GM23338 (cell line): ENCODE data around the gene DPP9. TPM values are rescaled to one million over a fixed set of nuclear protein-coding genes. Genes with fewer than 3 reads are reported as not detected.

Source experiments
- ATAC-seq: fragments of 200-7000 bp; cut with Tn5 transposase; 3 replicates; pipeline ENCODE4 v1.9.1; 2020
- DNase-seq: peaks from one replicate; pipeline ENCODE4 v3.0.0-alpha.2; 2015; ENCODE audit warnings: low spot score
- H2AFZ ChIP-seq: fragments of 200-600 bp; sonication (generic); 2 replicates; pipeline ENCODE4 v1.8.0; 2016; ENCODE audit warnings: antibody characterized with exemption, mild to moderate bottlenecking, moderate library complexity
- H3F3A ChIP-seq: fragments of 200-600 bp; sonication (generic); replicated peaks from 2 replicates; pipeline ENCODE4 v1.8.0; 2017; ENCODE audit warnings: antibody characterized with exemption, mixed run types, low read depth
- H3K27ac ChIP-seq: fragments of 200-600 bp; sonication (generic); 2 replicates; pipeline ENCODE4 v1.6.1; 2016; ENCODE audit warnings: low read depth
- H3K27me3 ChIP-seq: fragments of 200-600 bp; sonication (generic); 2 replicates; pipeline ENCODE4 v1.8.0; 2016; ENCODE audit warnings: mild to moderate bottlenecking, mixed run types, moderate library complexity; ENCODE audit not compliant: insufficient read depth
- H3K36me3 ChIP-seq: fragments of 200-600 bp; sonication (generic); 2 replicates; pipeline ENCODE4 v1.8.0; 2016; ENCODE audit warnings: mild to moderate bottlenecking; ENCODE audit not compliant: insufficient read depth
- H3K4me1 ChIP-seq: fragments of 200-600 bp; sonication (generic); 2 replicates; pipeline ENCODE4 v1.8.0; 2016; ENCODE audit warnings: mild to moderate bottlenecking, moderate library complexity; ENCODE audit not compliant: insufficient read depth
- H3K4me2 ChIP-seq: fragments of 200-600 bp; sonication (generic); 2 replicates; pipeline ENCODE4 v1.7.1; 2017; ENCODE audit warnings: mixed run types
- H3K4me3 ChIP-seq: fragments of 200-600 bp; sonication (generic); 2 replicates; pipeline ENCODE4 v1.6.1; 2016; ENCODE audit warnings: mixed run types
- H3K79me2 ChIP-seq: fragments of 200-600 bp; sonication (generic); replicated peaks from 2 replicates; pipeline ENCODE4 v1.8.0; 2017; ENCODE audit warnings: mild to moderate bottlenecking; ENCODE audit not compliant: insufficient read depth
- H3K9me2 ChIP-seq: fragments of 200-600 bp; sonication (generic); 2 replicates; pipeline ENCODE4 v1.8.0; 2017; ENCODE audit not compliant: insufficient read depth
- H4K20me1 ChIP-seq: fragments of 200-600 bp; sonication (generic); replicated peaks from 2 replicates; pipeline ENCODE4 v1.8.0; 2017; ENCODE audit warnings: mild to moderate bottlenecking; ENCODE audit not compliant: insufficient read depth
- H3K27ac Mint-ChIP-seq: 2 replicates; pipeline ENCODE4 v1.8.0; 2020; ENCODE audit warnings: inconsistent platforms, mild to moderate bottlenecking, moderate library complexity, mixed read lengths
- H3K27me3 Mint-ChIP-seq: 3 replicates; pipeline ENCODE4 v1.8.0; 2022; ENCODE audit warnings: low read depth, mild to moderate bottlenecking, moderate library complexity, mixed read lengths, inconsistent platforms; ENCODE audit not compliant: insufficient read depth, poor library complexity
- H3K36me3 Mint-ChIP-seq: 3 replicates; pipeline ENCODE4 v1.8.0; 2021; ENCODE audit warnings: low read depth, mild to moderate bottlenecking, inconsistent platforms, moderate library complexity, mixed read lengths
- H3K4me1 Mint-ChIP-seq: 3 replicates; pipeline ENCODE4 v1.8.0; 2020; ENCODE audit warnings: mild to moderate bottlenecking, inconsistent platforms, mixed read lengths
- H3K4me3 Mint-ChIP-seq: 3 replicates; pipeline ENCODE4 v1.8.0; 2021; ENCODE audit warnings: moderate library complexity, mild to moderate bottlenecking, inconsistent platforms, mixed read lengths
- H3K9me3 Mint-ChIP-seq: 3 replicates; pipeline ENCODE4 v1.8.0; 2020; ENCODE audit warnings: moderate library complexity, mild to moderate bottlenecking, inconsistent platforms, mixed read lengths
- CREB1 ChIP-seq: fragments of 250-450 bp; sonication (Bioruptor Pico); IDR thresholded peaks from 2 replicates; pipeline ENCODE4 v1.5.0; 2020; ENCODE audit warnings: low read depth, mild to moderate bottlenecking, moderate library complexity
- CTCF ChIP-seq, 2 experiments: fragments of 200-600 bp in 1 of 2; sonication (generic) in 1 of 2; conservative IDR thresholded peaks; 2 replicates each; pipeline versions ENCODE4 v1.5.1 to v1.6.1; 2016 to 2017; ENCODE audit warnings: antibody characterized with exemption in 2 of 2, low read depth in 2 of 2, mild to moderate bottlenecking in 2 of 2, moderate library complexity in 1 of 2
- ETS1 ChIP-seq: IDR thresholded peaks from 2 replicates; pipeline ENCODE4 v1.6.1; 2016; ENCODE audit warnings: antibody characterized with exemption
- EZH2 ChIP-seq: fragments of 200-600 bp; sonication (generic); IDR thresholded peaks from one replicate; pipeline ENCODE4 v1.8.0; 2017; ENCODE audit warnings: antibody characterized with exemption, mild to moderate bottlenecking, low read depth; ENCODE audit not compliant: unreplicated experiment
- EZH2phosphoT487 ChIP-seq: fragments of 200-600 bp; sonication (generic); IDR thresholded peaks from one replicate; pipeline ENCODE4 v1.8.1; 2018; ENCODE audit warnings: antibody characterized with exemption; ENCODE audit not compliant: unreplicated experiment
- JUNB ChIP-seq: IDR thresholded peaks from one replicate; pipeline ENCODE4 v1.6.1; 2016; ENCODE audit warnings: antibody characterized with exemption; ENCODE audit not compliant: unreplicated experiment
- NANOG ChIP-seq: IDR thresholded peaks from 2 replicates; pipeline ENCODE4 v1.6.1; 2016; ENCODE audit warnings: antibody characterized with exemption, borderline replicate concordance
- POLR2AphosphoS5 ChIP-seq: IDR thresholded peaks from 2 replicates; pipeline ENCODE4 v1.6.1; 2016; ENCODE audit warnings: antibody characterized with exemption, low read depth
- STAT1 ChIP-seq: IDR thresholded peaks from one replicate; pipeline ENCODE4 v1.6.1; 2016; ENCODE audit warnings: antibody characterized with exemption; ENCODE audit not compliant: unreplicated experiment
- ZNF114 ChIP-seq: fragments of 250-450 bp; sonication (Bioruptor Pico); IDR thresholded peaks from 2 replicates; pipeline ENCODE4 v1.5.0; 2020; ENCODE audit warnings: mild to moderate bottlenecking, moderate library complexity
- ZNF331 ChIP-seq: fragments of 250-450 bp; sonication (Bioruptor Pico); IDR thresholded peaks from 2 replicates; pipeline ENCODE4 v1.5.0; 2020; ENCODE audit warnings: low read depth, mild to moderate bottlenecking, moderate library complexity
- polyA plus RNA-seq: library from polyadenylated mRNA; unstranded; fragments of >200 nt; fragmentation: Nextera tagmentation; extraction: Ambion mirVana; gene quantifications from 2 replicates; pipeline ENCODE4 v1.2.1, GENCODE V29; 2016
- total RNA-seq: library from RNA; depleted of rRNA; stranded (reverse); fragments of >200 nt; shearing (Covaris generic); gene quantifications from 2 replicates; pipeline ENCODE4 v1.2.3, GENCODE V29; 2014
- TF ChIP-seq, protein P1 (sequence below): IDR thresholded peaks from one replicate; pipeline ENCODE4 v1.6.1; 2018; ENCODE audit warnings: antibody characterized with exemption; ENCODE audit not compliant: unreplicated experiment
- TF ChIP-seq, protein P2 (sequence below): fragments of 250-450 bp; sonication (Bioruptor Pico); IDR thresholded peaks from 2 replicates; pipeline ENCODE4 v1.5.0; 2020; ENCODE audit warnings: mild to moderate bottlenecking, moderate library complexity

Gene DPP9
- total and polyA plus RNA-seq, 2 experiments from 2014 or later: 19.5 to 49.2 TPM

- Histone ChIP-seq H3K27ac (no peak overlapping the region), H3K27me3 (no peaks in the 10 kb centered on the region), H3K4me3 (no peak overlapping the region), H3K36me3 (no peaks in the 10 kb centered on the region; the same call in 1 of the 2 replicates), H3F3A (no peaks in the 10 kb centered on the region), H3K4me1 (peaks cover 7% of the 10 kb centered on the region), H3K4me2 (no peak overlapping the region), H3K9me2 (no peaks in the 10 kb centered on the region), H2AFZ (no peak overlapping the region), H4K20me1 (no peaks in the 10 kb centered on the region), H3K79me2 (no peaks in the 10 kb centered on the region)
- H3K9me3 Mint-ChIP-seq: peaks cover 2% of the 10 kb centered on the region; the same call in 1 of the 3 replicates
- H3K27me3 Mint-ChIP-seq: peaks cover 4% of the 10 kb centered on the region
- no peak overlapping the region for H3K4me3 Mint-ChIP-seq
- no peak for TF ChIP-seq POLR2AphosphoS5
- no peak for TF ChIP-seq NANOG
- no peak for TF ChIP-seq JUNB
- TF ChIP-seq STAT1: no peak
- no peak for TF ChIP-seq EZH2
- TF ChIP-seq, protein P1, sequence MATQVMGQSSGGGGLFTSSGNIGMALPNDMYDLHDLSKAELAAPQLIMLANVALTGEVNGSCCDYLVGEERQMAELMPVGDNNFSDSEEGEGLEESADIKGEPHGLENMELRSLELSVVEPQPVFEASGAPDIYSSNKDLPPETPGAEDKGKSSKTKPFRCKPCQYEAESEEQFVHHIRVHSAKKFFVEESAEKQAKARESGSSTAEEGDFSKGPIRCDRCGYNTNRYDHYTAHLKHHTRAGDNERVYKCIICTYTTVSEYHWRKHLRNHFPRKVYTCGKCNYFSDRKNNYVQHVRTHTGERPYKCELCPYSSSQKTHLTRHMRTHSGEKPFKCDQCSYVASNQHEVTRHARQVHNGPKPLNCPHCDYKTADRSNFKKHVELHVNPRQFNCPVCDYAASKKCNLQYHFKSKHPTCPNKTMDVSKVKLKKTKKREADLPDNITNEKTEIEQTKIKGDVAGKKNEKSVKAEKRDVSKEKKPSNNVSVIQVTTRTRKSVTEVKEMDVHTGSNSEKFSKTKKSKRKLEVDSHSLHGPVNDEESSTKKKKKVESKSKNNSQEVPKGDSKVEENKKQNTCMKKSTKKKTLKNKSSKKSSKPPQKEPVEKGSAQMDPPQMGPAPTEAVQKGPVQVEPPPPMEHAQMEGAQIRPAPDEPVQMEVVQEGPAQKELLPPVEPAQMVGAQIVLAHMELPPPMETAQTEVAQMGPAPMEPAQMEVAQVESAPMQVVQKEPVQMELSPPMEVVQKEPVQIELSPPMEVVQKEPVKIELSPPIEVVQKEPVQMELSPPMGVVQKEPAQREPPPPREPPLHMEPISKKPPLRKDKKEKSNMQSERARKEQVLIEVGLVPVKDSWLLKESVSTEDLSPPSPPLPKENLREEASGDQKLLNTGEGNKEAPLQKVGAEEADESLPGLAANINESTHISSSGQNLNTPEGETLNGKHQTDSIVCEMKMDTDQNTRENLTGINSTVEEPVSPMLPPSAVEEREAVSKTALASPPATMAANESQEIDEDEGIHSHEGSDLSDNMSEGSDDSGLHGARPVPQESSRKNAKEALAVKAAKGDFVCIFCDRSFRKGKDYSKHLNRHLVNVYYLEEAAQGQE: no peak
- TF ChIP-seq CTCF (conservative IDR thresholded peaks at IDR 0.05; ENCODE audit: low read depth in 2 of 2): no peak
- no peak for TF ChIP-seq ZNF331
- TF ChIP-seq ZNF114 (CRISPR knock-in tag): no peak
- TF ChIP-seq CREB1 (CRISPR knock-in tag): no peak
- no peak for TF ChIP-seq ETS1
- TF ChIP-seq, protein P2, sequence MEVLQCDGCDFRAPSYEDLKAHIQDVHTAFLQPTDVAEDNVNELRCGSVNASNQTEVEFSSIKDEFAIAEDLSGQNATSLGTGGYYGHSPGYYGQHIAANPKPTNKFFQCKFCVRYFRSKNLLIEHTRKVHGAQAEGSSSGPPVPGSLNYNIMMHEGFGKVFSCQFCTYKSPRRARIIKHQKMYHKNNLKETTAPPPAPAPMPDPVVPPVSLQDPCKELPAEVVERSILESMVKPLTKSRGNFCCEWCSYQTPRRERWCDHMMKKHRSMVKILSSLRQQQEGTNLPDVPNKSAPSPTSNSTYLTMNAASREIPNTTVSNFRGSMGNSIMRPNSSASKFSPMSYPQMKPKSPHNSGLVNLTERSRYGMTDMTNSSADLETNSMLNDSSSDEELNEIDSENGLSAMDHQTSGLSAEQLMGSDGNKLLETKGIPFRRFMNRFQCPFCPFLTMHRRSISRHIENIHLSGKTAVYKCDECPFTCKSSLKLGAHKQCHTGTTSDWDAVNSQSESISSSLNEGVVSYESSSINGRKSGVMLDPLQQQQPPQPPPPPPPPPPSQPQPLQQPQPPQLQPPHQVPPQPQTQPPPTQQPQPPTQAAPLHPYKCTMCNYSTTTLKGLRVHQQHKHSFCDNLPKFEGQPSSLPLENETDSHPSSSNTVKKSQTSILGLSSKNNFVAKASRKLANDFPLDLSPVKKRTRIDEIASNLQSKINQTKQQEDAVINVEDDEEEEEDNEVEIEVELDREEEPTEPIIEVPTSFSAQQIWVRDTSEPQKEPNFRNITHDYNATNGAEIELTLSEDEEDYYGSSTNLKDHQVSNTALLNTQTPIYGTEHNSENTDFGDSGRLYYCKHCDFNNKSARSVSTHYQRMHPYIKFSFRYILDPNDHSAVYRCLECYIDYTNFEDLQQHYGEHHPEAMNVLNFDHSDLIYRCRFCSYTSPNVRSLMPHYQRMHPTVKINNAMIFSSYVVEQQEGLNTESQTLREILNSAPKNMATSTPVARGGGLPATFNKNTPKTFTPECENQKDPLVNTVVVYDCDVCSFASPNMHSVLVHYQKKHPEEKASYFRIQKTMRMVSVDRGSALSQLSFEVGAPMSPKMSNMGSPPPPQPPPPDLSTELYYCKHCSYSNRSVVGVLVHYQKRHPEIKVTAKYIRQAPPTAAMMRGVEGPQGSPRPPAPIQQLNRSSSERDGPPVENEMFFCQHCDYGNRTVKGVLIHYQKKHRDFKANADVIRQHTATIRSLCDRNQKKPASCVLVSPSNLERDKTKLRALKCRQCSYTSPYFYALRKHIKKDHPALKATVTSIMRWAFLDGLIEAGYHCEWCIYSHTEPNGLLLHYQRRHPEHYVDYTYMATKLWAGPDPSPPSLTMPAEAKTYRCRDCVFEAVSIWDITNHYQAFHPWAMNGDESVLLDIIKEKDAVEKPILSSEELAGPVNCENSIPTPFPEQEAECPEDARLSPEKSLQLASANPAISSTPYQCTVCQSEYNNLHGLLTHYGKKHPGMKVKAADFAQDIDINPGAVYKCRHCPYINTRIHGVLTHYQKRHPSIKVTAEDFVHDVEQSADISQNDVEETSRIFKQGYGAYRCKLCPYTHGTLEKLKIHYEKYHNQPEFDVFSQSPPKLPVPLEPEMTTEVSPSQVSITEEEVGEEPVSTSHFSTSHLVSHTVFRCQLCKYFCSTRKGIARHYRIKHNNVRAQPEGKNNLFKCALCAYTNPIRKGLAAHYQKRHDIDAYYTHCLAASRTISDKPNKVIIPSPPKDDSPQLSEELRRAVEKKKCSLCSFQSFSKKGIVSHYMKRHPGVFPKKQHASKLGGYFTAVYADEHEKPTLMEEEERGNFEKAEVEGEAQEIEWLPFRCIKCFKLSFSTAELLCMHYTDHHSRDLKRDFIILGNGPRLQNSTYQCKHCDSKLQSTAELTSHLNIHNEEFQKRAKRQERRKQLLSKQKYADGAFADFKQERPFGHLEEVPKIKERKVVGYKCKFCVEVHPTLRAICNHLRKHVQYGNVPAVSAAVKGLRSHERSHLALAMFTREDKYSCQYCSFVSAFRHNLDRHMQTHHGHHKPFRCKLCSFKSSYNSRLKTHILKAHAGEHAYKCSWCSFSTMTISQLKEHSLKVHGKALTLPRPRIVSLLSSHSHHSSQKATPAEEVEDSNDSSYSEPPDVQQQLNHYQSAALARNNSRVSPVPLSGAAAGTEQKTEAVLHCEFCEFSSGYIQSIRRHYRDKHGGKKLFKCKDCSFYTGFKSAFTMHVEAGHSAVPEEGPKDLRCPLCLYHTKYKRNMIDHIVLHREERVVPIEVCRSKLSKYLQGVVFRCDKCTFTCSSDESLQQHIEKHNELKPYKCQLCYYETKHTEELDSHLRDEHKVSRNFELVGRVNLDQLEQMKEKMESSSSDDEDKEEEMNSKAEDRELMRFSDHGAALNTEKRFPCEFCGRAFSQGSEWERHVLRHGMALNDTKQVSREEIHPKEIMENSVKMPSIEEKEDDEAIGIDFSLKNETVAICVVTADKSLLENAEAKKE: no peak
- TF ChIP-seq EZH2phosphoT487: no peak
- peaks cover 12% of the 10 kb centered on the region for H3K4me1 Mint-ChIP-seq
- H3K36me3 Mint-ChIP-seq: no peaks in the 10 kb centered on the region; the same call in 2 of the 3 replicates
- no peak overlapping the region for H3K27ac Mint-ChIP-seq
- DNase-seq (no peak), ATAC-seq (no peak)
Observed at GRCh38 chr19:4745986-4746385, 22.3 kb upstream of the DPP9 start.
